GM06990 (cell line): ENCODE results near the gene MOB3A.
"Not testable (repeated sequence)": the region's sequence is repeated elsewhere in the genome, so short reads cannot be mapped to it uniquely, and the experiment has no call there.

Experiments used
- DNase-seq: peaks from one replicate; pipeline ENCODE4 v3.0.0-alpha.2; 2011; ENCODE audit not compliant: insufficient read length; ENCODE audit errors: extremely low read depth
- H3K27me3 ChIP-seq: replicated peaks from 2 replicates; pipeline ENCODE4 v1.6.0; 2011; ENCODE audit warnings: low read length; ENCODE audit not compliant: control insufficient read depth, insufficient read depth
- H3K36me3 ChIP-seq: 2 replicates; pipeline ENCODE4 v1.5.1; 2011; ENCODE audit warnings: low read length; ENCODE audit not compliant: control insufficient read depth, insufficient read depth
- H3K4me3 ChIP-seq: replicated peaks from 2 replicates; pipeline ENCODE4 v1.5.1; 2011; ENCODE audit warnings: low read depth, mild to moderate bottlenecking, control low read depth, low read length
- TF ChIP-seq, protein P1 (sequence below): IDR thresholded peaks from 2 replicates; pipeline ENCODE4 v1.5.1; 2011; ENCODE audit warnings: low read length, control low read depth, mild to moderate bottlenecking, inconsistent platforms; ENCODE audit not compliant: insufficient read depth, poor library complexity, severe bottlenecking

The MOB3A gene

DNA sequence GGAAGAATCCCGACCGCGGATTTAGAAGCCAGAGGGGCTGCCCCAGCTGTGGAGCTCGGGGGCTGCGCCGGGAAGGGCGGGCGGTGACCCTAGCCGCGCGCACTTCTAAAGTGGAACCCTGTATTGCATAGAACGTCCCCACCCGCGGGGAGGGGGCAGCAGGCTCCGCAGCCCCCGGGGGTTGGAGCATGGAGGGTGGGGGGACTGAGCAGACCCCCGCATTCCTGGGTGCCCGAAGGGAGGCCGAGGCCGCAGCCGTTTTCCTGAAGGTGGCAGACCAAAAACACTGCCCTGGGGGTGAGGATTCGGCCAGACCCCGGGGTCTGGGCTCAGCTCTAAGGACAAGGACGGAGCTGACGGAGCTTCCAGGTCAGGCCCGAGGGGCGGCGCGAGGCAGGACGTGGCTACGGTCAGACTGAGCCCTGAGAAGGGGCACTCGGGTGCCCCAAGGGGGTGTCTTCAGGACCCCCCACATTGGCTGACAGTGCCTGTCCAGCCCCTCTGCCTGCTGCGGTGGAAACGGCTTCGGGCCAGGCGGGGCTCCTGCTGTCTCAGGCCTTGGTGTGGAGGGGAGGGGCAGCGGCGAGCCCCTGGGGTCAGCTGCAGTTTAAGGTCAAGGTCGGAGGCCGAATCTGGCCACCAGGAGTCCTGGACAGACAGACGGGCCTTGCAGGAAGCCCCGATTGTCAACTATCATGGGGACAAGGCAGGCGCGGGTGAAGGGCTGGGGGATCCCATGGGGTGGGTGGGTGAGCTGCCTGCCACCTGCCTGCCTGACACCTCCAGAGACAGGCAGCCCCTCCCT lies 57.6 kb downstream of the MOB3A start:
- TF ChIP-seq, protein P1, sequence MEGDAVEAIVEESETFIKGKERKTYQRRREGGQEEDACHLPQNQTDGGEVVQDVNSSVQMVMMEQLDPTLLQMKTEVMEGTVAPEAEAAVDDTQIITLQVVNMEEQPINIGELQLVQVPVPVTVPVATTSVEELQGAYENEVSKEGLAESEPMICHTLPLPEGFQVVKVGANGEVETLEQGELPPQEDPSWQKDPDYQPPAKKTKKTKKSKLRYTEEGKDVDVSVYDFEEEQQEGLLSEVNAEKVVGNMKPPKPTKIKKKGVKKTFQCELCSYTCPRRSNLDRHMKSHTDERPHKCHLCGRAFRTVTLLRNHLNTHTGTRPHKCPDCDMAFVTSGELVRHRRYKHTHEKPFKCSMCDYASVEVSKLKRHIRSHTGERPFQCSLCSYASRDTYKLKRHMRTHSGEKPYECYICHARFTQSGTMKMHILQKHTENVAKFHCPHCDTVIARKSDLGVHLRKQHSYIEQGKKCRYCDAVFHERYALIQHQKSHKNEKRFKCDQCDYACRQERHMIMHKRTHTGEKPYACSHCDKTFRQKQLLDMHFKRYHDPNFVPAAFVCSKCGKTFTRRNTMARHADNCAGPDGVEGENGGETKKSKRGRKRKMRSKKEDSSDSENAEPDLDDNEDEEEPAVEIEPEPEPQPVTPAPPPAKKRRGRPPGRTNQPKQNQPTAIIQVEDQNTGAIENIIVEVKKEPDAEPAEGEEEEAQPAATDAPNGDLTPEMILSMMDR, result no peak
- Histone ChIP-seq H3K36me3 (peaks cover 43% of the 10 kb centered on the region), H3K27me3 (no peaks in the 10 kb centered on the region), H3K4me3 (no peak overlapping the region)
- peak; percentile 23 for DNase-seq

GRCh38 chr19:2037651-2038255 lies 58.4 kb downstream of the MOB3A start:
- TF ChIP-seq, protein P1, result no peak
- Histone ChIP-seq H3K4me3 (no peak overlapping the region), H3K27me3 (no peaks in the 10 kb centered on the region), H3K36me3 (peaks cover 37% of the 10 kb centered on the region)
- no peak for DNase-seq

- peaks cover 29% of the 10 kb centered on the region for H3K36me3 ChIP-seq
- TF ChIP-seq, protein P1, result no peak
- no peaks in the 10 kb centered on the region for H3K27me3 ChIP-seq
- H3K4me3 ChIP-seq, result no peak overlapping the region
- no peak for DNase-seq
Observed at GRCh38 chr19:2036424-2036823, 59.7 kb downstream of the MOB3A start.

DNA sequence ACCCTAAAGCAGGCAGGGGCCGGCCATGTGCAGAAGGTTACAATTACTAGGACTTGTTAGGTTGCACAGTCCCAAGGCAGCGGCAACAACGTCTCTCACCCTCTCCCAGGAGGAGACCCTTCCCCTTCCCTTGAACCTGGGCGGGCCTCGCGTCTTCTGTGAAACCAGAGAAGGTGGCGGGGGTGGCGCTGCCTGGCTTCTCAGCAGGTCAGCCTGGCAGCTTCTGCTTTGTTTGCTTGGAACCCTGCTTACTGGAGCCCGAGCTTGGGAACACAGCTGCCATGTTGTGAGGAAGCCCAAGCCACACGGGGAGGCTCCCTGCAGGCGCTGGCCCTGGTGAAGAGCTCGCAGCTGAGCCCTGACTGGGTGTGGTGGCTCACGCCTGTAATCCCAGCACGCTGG lies 60.5 kb downstream of the MOB3A start:
- peaks cover 20% of the 10 kb centered on the region for H3K36me3 ChIP-seq
- DNase-seq, result peak; percentile 37
- H3K27me3 ChIP-seq, result no peaks in the 10 kb centered on the region
- no peak overlapping the region for H3K4me3 ChIP-seq
- TF ChIP-seq, protein P1, result no peak

DNA sequence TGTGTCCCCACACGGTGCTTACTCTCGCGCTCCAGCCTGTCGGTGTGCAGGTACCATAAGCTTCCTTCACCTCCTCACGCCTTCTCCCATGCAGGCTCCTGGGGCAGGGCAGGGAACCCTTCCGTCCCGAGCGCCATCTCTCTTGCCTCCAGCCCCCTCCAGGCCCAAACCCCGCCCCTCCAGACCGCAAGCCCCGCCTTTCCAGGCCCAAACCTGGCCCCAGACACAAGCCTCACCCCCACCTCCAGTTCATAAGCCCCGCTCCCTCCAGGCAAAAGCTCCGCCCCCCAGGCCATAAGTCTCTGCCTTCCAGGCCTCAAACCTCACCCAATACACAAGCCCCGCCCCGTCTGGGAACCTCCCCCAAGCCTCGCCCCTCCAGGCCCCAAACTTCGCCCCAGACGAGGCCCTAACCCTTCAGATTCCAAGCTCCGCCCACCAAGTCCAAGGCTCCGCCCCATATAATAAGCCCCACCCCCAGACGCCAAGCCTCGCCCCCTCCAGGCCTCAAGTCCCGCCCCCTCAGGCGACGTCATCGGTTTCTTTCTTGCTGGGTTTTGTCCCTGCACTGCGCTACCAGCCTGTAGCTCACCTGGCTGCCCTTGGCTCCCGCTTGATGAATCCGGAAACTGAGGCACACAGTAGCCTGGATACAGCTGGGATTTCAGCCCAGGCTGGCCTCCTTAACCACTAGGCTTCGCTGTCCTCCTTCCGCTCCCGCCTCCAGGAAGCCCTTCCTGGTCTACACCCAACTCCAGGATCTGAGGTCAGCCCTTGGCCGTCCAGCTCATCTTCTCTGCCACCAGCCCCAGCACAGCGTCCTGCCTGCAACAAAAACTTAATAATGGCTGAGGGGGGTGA lies 61.2 kb downstream of the MOB3A start:
- H3K36me3 ChIP-seq, result peaks cover 14% of the 10 kb centered on the region
- TF ChIP-seq, protein P1, result no peak
- peak; percentile 81 for DNase-seq
- H3K27me3 ChIP-seq, result no peaks in the 10 kb centered on the region
- no peak overlapping the region for H3K4me3 ChIP-seq

DNA sequence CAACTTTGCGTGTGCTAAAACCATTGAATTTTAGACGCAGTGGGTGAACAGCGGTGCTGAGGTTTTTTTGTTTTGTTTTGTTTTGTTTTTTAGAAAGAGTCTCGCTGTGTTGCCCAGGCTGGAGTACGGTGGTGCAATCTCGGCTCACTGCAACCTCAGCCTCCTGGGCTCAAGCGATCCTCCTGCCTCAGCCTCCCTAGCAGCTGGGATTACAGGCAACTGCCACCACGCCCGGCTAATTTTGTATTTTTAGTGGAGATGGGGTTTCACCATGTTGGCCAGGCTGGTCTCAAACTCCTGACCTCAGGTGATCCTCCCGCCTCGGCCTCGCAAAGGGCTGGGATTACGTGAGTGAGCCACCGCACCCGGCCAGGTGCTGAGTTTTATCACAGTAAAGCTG lies 61.9 kb downstream of the MOB3A start:
- H3K27me3 ChIP-seq, H3K4me3 ChIP-seq, H3K36me3 ChIP-seq, DNase-seq: not testable (repeated sequence)
